HG03565 (cell line): ENCODE results near the gene C2CD4B.

ENCODE experiments used
- ATAC-seq: cut with Tn5 transposase; IDR thresholded peaks from one replicate; pipeline ENCODE4 v1.9.1; 2021; ENCODE audit warnings: mild to moderate bottlenecking, moderate library complexity; ENCODE audit not compliant: unreplicated experiment

C2CD4B gene

DNA sequence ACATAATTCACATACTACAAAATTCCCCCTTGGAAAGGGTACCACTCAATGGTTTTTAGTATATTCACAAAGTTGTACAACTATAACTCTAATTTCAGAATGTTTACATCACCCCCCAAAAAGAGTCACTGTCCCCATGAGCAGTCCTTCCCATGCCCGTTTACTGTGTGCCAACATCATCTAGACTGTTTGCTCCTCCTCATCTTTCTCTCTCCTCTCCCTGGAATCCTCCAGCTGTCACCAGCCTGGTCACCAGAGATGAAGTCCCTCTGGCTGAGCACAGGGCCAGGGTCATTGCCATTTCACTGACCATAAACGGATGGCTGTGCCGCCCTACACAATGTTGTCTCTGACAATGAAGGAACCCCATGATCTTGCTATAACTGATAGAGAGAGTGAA lies 45.2 kb downstream of the C2CD4B start:
- ATAC-seq = no peak

DNA sequence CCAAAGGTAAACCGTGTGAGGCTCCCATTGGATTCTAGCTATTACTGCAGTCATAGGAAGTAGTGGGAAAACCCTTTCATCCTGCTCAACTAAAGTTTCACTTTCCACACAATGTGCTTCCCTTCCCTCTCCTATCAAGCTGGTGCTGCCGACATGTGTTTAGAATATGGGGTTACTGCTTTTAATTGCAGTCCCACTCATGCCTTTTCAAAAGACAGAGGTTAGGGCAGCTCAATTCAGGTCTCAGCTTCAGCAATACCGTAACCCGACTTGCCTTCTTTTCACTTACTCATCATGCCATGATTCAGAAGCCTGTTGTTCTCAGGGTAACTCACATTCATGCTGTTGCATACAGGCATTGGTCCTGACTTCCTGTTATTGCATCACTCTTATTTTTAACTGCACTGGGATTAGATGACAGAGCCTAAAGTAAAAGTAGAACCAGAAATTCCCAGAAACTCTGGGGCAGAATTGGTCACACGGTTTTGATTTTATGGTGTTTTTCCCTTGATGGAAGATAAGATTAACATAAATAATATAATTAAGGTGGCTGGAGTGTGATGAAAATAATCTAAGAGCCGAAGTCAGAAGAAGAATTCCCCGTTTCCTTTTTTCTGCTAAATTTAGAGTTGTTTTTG lies 45.7 kb downstream of the C2CD4B start:
- ATAC-seq = no peak

DNA sequence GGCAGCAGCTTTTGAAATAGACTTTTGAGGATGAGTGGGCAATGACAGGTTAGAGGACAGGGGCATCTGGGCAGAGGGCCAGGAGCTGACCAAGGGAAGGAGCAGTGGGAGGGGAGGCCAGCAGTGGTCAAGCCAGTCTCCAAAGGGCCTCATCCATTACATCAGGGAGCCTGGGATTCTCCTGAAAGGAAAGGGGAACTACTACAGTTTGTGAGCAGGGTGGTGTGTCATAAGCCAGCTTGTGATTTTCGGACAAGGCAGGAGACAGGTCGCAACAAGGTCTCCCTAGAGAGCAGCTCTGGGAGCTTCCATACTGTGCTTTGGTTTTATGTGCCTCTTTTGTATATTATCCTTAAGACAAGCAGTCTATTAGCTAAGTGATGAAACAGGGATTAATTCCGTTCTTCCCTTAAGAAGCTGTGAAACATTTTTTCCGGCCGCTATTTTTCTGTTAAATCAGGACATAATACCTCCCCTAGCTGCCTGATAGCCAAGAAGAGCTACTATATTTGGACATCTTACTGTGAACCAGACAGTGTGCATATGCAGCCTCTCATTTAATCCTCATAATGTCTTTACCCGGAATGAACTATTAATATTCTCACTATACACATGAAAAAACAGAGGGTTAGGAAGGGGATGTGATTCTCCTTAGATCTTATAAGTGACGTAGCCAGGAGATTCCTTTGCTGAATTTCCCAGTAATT lies 46.4 kb downstream of the C2CD4B start:
- no peak for ATAC-seq

DNA sequence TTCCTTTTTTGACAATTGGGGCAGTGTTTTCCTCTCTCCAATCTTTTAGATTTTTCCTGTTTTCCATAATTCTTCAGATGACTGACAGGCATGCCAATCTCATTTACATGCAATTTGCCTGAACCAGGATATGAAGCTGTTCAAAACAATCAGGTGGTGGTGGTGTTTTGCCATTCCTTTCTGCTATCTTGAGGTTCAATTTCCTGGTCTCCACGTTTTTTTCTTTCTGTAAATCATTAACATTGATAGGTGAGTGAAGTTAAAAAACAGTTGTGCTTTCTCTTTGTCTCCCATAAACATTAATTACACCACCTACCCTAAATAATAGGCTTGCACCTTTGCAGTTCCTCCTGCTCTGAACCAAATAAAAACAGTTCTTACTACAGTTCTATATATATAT lies 49.2 kb downstream of the C2CD4B start:
- no peak for ATAC-seq
